ENCODE measurements around the gene NUP43.

GRCh38 chr6:149683256-149683859 lies 63.0 kb downstream of the NUP43 start:
- TF ChIP-seq POLR2A (IDR thresholded peaks at IDR 0.05), result no peak
- TF ChIP-seq, protein P1, sequence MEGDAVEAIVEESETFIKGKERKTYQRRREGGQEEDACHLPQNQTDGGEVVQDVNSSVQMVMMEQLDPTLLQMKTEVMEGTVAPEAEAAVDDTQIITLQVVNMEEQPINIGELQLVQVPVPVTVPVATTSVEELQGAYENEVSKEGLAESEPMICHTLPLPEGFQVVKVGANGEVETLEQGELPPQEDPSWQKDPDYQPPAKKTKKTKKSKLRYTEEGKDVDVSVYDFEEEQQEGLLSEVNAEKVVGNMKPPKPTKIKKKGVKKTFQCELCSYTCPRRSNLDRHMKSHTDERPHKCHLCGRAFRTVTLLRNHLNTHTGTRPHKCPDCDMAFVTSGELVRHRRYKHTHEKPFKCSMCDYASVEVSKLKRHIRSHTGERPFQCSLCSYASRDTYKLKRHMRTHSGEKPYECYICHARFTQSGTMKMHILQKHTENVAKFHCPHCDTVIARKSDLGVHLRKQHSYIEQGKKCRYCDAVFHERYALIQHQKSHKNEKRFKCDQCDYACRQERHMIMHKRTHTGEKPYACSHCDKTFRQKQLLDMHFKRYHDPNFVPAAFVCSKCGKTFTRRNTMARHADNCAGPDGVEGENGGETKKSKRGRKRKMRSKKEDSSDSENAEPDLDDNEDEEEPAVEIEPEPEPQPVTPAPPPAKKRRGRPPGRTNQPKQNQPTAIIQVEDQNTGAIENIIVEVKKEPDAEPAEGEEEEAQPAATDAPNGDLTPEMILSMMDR (IDR thresholded peaks at IDR 0.05), result no peak
